Heart left ventricle (tissue), 16 donors: ENCODE data around the gene DNM3. TPM values are rescaled to one million over a fixed set of nuclear protein-coding genes. Genes with fewer than 3 reads are reported as not detected.

Experiments used
- ATAC-seq, 4 donors: fragments of 200-7000 bp; cut with Tn5 transposase; one replicate each; pipeline ENCODE4 v1.9.1; 2020 to 2022; ENCODE audit warnings: moderate library complexity in 4 of 4, mild to moderate bottlenecking in 3 of 4, moderate number of reproducible peaks in 1 of 4
- DNase-seq, 5 donors: peaks; one replicate each; pipeline ENCODE4 v3.0.0-alpha.2; 2020
- H3K27ac ChIP-seq, 12 donors: fragments of 200-600 bp; sonication (generic) in 4 of 12; one replicate each; pipeline versions ENCODE4 v1.5.0 to v1.8.0; 2016 to 2022; ENCODE audit warnings: mild to moderate bottlenecking in 2 of 12
- H3K27me3 ChIP-seq, 9 donors: fragments of 200-600 bp; sonication (generic) in 2 of 9; one replicate each; pipeline versions ENCODE4 v1.5.1 to v1.8.0; 2016 to 2022; ENCODE audit warnings: mild to moderate bottlenecking in 3 of 9
- H3K36me3 ChIP-seq, 9 donors: fragments of 200-600 bp; sonication (generic) in 2 of 9; one replicate each; pipeline versions ENCODE4 v1.5.0 to v1.8.0; 2018 to 2022; ENCODE audit warnings: mild to moderate bottlenecking in 2 of 9
- H3K4me1 ChIP-seq, 12 donors: fragments of 200-600 bp; sonication (generic) in 4 of 12; one replicate each; pipeline versions ENCODE4 v1.5.0 to v1.8.0; 2016 to 2022; ENCODE audit warnings: mild to moderate bottlenecking in 3 of 12
- H3K4me3 ChIP-seq, 12 donors: fragments of 200-600 bp; sonication (generic) in 4 of 12; one replicate each; pipeline versions ENCODE4 v1.5.0 to v1.8.0; 2017 to 2022; ENCODE audit warnings: mild to moderate bottlenecking in 9 of 12, moderate library complexity in 4 of 12
- H3K9me3 ChIP-seq, 12 donors: fragments of 200-600 bp; sonication (generic) in 4 of 12; one replicate each; pipeline versions ENCODE4 v1.5.0 to v1.8.0; 2016 to 2022; ENCODE audit warnings: mild to moderate bottlenecking in 1 of 12
- POLR2A ChIP-seq, 2 donors: fragments of 450-650 bp; IDR thresholded peaks; one replicate each; pipeline ENCODE4 v1.6.1; 2017; ENCODE audit warnings: antibody characterized with exemption in 2 of 2, mild to moderate bottlenecking in 2 of 2, moderate library complexity in 2 of 2
- WGBS, 4 donors: extraction: QIAGEN DNeasy Blood & Tissue Kit in 2 of 4; methylation state at CpG; one replicate each; pipeline versions ENCODE4 v1.1.5 to v1.1.7; 2013 to 2018; 5-methylcytosine and 5-hydroxymethylcytosine counted together
- intact Hi-C, 10 donors: fragments of 100-400 bp; cut with DNase I; formaldehyde crosslinking; loops; one replicate each; pipeline versions ENCODE4 v1.11.1 to v1.14.2; 2022
- polyA plus RNA-seq, 2 donors: library from polyadenylated mRNA; stranded (reverse); fragments of 200-250 nt; gene quantifications; one replicate each; pipeline ENCODE4 v1.2.3, GENCODE V29; 2013
- total RNA-seq, 9 donors: library from RNA; depleted of rRNA in 2 of 9; stranded (reverse); fragments of >200 nt in 2 of 9; fragmentation: NEBNext Ultra II Directional in 3 of 9; extraction: Animal tissue kit (Norgen Biotek cat#: 25700) in 3 of 9; gene quantifications; one replicate each; pipeline versions ENCODE4 v1.1.0 to v1.2.4, GENCODE V29; 2016 to 2023
- TF ChIP-seq, protein P1 (sequence below), 12 donors: fragments of 200-600 bp; sonication (generic) in 4 of 12; IDR thresholded peaks; one replicate each; pipeline versions ENCODE4 v1.5.0 to v1.8.0; 2018 to 2022; ENCODE audit warnings: antibody characterized with exemption in 12 of 12, mild to moderate bottlenecking in 5 of 12
- donor health status: ischemic (EF 13 %, LVEDD 7.1; RV severe dilation, severe dysfunction).
- donor health status: healthy with polysubstance abuse.
- donor health status: DM: no; HTN: yes; CAD: no.
- donor health status: DM: no; HTN: no; CAD: no.
- donor health status: ischemic (EF 25% LVEDD 6.9; RV normal size, moderate dysfunction).
- donor health status: ischemic (EF 25% LVEDD 5.7; RV mildly dilated, moderate dysfunction).
- donor health status: healthy.
- donor health status: DM: yes; HTN: yes; CAD: no.
- donor health status: ischemic (EF 35%, LVEDD 5.7; RV mildly dilated, moderate dysfunction).
- donor health status: nonischemic (EF 11% LVEDD 7.7; RV severe dilation, severe dysfunction).
- donor health status: DM: yes; HTN: yes; CAD: no.
- donor health status: PGD.
- donor health status: ischemic (EF 29% LVEDD 5.4; RV normal size, mild dysfunction).
- donor health status: nonischemic (EF 23%, LVEDD 6.1; RV moderate dilation, normal function).

The DNM3 gene
- total and polyA plus RNA-seq, 11 donors, result 0.44 to 3.9 (median 1.9) TPM

DNA sequence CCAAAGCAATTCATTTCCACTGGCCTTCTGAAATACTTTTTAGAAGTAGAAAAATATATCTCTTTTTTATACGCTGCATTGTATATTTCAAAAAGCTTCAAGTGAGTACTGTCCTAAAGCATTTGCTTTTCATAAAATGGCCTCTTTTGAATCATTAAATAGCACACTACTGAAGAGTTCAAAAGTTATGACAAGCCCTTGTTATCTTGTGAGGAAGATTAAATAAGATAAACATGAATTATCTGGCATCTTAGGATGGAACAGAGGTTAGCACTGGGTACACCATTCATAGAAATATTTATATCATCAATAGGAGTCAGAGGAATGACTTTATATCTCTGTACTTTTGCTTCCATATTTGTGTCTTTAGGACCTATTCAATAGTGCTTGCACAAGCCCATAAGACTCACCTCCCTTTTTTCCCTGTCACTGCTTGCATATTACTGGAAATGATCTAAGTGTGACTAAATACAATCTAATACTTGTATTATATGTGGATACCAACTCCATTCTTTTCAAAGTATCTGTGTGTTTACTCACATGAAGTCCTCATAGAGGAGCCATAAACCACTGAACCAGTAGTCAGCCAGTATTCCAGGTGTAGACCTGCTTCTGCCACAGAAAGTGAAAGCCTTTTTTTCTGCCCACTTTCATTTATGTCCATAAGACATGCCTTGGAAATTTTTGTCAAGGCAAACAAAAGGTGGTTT lies 305.0 kb downstream of the DNM3 start:
- no peak for ATAC-seq
- WGBS, 4 donors, result 95 to 98% (median 97%) methylated on average over 1 of the region's 1 CpG

DNA sequence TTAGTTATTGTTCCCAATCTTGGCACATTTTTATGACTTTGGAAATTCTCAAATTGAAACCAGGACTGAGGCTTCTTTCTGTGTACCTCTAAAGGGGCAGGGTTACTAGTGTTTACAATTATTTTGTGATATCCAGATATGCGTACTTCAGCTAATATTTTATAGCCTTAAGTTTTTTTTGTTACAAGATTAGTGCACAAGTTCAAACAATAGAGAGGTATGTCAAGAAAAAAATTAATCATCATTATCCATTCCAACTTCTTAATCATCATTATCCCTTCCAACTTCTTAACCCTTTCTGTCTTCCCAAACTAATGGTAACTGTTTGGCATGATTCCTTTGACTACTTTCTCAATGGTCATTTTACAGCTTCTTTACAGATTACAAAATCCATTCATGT lies 306.2 kb downstream of the DNM3 start:
- intact Hi-C loops, result loop anchor here in 4 of 10 donors (2.0 to 10.0 kb wide), 3 partner anchors 33 to 247 kb away; no protein-coding TSS in a partner anchor
- peaks cover 0 to 27% (median 3%) of the 10 kb centered on the region in 12 donors for H3K4me1 ChIP-seq

More for the DNA sequence above, 305.0 kb downstream of the DNM3 start:
- Histone ChIP-seq H3K27ac (peak overlapping the region in 11 of 12 donors; percentile 20 to 89 (median 84)), H3K36me3 (no peaks in the 10 kb centered on the region), H3K4me1 (peaks cover 0 to 27% (median 3%) of the 10 kb centered on the region in 12 donors), H3K27me3 (no peaks in the 10 kb centered on the region), H3K9me3 (no peaks in the 10 kb centered on the region), H3K4me3 (no peak overlapping the region)
- intact Hi-C loops, result loop anchor here in 4 of 10 donors (2.0 to 10.0 kb wide), 3 partner anchors 35 to 249 kb away; no protein-coding TSS in a partner anchor
- TF ChIP-seq POLR2A (IDR thresholded peaks at IDR 0.05), result no peak
- TF ChIP-seq, protein P1, sequence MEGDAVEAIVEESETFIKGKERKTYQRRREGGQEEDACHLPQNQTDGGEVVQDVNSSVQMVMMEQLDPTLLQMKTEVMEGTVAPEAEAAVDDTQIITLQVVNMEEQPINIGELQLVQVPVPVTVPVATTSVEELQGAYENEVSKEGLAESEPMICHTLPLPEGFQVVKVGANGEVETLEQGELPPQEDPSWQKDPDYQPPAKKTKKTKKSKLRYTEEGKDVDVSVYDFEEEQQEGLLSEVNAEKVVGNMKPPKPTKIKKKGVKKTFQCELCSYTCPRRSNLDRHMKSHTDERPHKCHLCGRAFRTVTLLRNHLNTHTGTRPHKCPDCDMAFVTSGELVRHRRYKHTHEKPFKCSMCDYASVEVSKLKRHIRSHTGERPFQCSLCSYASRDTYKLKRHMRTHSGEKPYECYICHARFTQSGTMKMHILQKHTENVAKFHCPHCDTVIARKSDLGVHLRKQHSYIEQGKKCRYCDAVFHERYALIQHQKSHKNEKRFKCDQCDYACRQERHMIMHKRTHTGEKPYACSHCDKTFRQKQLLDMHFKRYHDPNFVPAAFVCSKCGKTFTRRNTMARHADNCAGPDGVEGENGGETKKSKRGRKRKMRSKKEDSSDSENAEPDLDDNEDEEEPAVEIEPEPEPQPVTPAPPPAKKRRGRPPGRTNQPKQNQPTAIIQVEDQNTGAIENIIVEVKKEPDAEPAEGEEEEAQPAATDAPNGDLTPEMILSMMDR (IDR thresholded peaks at IDR 0.05), result no peak
- no peak for DNase-seq

DNA sequence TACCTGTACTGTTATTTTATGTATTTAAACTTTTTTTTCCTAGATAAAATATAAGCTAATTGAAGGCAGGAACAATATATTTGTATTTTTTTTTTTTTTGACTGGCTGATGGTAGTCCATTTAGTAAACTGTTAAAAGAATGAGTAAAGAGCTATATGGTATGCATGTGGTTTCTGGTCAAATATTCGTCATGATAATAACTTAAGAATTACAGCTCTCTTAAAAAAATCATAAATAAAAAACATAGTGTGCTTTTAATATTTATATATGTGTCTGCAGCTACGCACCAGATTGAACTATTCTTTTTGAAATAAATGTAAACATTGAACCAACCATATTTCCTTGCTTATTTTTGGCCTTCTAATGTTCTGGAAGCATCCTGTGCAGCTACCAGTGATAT lies 306.9 kb downstream of the DNM3 start:
- no peaks in the 10 kb centered on the region for H3K27me3 ChIP-seq
- H3K4me3 ChIP-seq, result no peak overlapping the region
- H3K27ac ChIP-seq, result peak overlapping the region in 3 of 12 donors; percentile 11 to 24 (median 21)
- WGBS, 4 donors, result 77 to 87% (median 83%) methylated on average over 2 of the region's 2 CpGs
- TF ChIP-seq POLR2A (IDR thresholded peaks at IDR 0.05), result no peak
- TF ChIP-seq, protein P1 (IDR thresholded peaks at IDR 0.05), result no peak
- peaks cover 0 to 27% (median 3%) of the 10 kb centered on the region in 12 donors for H3K4me1 ChIP-seq
- H3K9me3 ChIP-seq, result no peaks in the 10 kb centered on the region
- ATAC-seq (no peak), DNase-seq (no peak)
- H3K36me3 ChIP-seq, result no peaks in the 10 kb centered on the region
- intact Hi-C loops, result loop anchor here in 3 of 10 donors (5.0 to 10.0 kb wide), 2 partner anchors 34 to 247 kb away; no protein-coding TSS in a partner anchor

More for the DNA sequence above, 306.2 kb downstream of the DNM3 start:
- Histone ChIP-seq H3K27me3 (no peaks in the 10 kb centered on the region), H3K27ac (peak overlapping the region in 4 of 12 donors; percentile 9 to 89 (median 52)), H3K9me3 (no peaks in the 10 kb centered on the region), H3K4me3 (no peak overlapping the region), H3K36me3 (no peaks in the 10 kb centered on the region)
- 67 to 78% (median 72%) methylated on average over 1 of the region's 1 CpG for WGBS, 4 donors
- TF ChIP-seq, protein P1 (IDR thresholded peaks at IDR 0.05), result no peak
- TF ChIP-seq POLR2A (IDR thresholded peaks at IDR 0.05), result no peak
- no peak for DNase-seq
- ATAC-seq, result no peak

DNA sequence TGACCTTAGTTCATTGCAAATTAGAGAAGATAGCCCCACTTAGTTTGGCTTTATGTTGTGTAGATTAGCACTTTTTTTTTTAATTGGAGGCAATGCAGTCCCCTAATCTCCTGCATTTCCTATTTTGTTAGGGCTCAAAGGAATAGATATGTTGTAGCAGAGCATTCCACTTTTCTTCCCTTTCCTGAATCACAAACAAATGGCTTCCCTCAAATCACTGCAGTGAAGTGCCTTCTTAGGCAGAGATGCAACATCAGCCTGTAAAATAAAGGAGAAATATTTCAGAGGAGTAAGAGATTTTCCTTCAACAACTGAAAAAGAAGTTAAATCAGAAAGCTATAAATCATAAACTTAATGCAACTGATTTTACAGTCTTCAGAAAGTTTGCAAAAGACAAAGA lies 307.4 kb downstream of the DNM3 start:
- peak overlapping the region in 3 of 12 donors; percentile 4 to 24 (median 11) for H3K27ac ChIP-seq
- TF ChIP-seq, protein P1 (IDR thresholded peaks at IDR 0.05), result no peak
- no peak for TF ChIP-seq POLR2A (IDR thresholded peaks at IDR 0.05)

More for the DNA sequence above, 307.4 kb downstream of the DNM3 start:
- H3K4me1 ChIP-seq, result peaks cover 0 to 27% (median 3%) of the 10 kb centered on the region in 12 donors
- intact Hi-C loops, result loop anchor here in 3 of 10 donors (5.0 to 10.0 kb wide), 2 partner anchors 34 to 246 kb away; no protein-coding TSS in a partner anchor
- no peaks in the 10 kb centered on the region for H3K27me3 ChIP-seq
- H3K36me3 ChIP-seq, result no peaks in the 10 kb centered on the region
- H3K9me3 ChIP-seq, result no peaks in the 10 kb centered on the region
- H3K4me3 ChIP-seq, result no peak overlapping the region
- ATAC-seq, result no peak
- no peak for DNase-seq
